ENCODE measurements around the gene SUSD4.

The SUSD4 gene

GRCh38 chr1:223307544-223307943 is 56.4 kb downstream of the SUSD4 start:
- Histone ChIP-seq H3K4me1 (ENCODE audit: low read depth, poor library complexity, severe bottlenecking) (no peaks in the 10 kb centered on the region), H3K27ac (no peak overlapping the region), H3K27me3 (ENCODE audit: insufficient read depth, low read depth) (no peaks in the 10 kb centered on the region), H3K79me2 (ENCODE audit: insufficient read depth, low read depth) (no peaks in the 10 kb centered on the region), H3K4me3 (IDR thresholded peaks at IDR 0.05; ENCODE audit: insufficient read depth, low read depth, low read length) (no peak overlapping the region), H3K9ac (no peak overlapping the region), H3K36me3 (ENCODE audit: insufficient read depth) (no peaks in the 10 kb centered on the region), H4K20me1 (ENCODE audit: insufficient read depth) (no peaks in the 10 kb centered on the region), H2AFZ (ENCODE audit: low read depth) (no peak overlapping the region), H3K4me2 (no peak overlapping the region)
- TF ChIP-seq, protein P1, sequence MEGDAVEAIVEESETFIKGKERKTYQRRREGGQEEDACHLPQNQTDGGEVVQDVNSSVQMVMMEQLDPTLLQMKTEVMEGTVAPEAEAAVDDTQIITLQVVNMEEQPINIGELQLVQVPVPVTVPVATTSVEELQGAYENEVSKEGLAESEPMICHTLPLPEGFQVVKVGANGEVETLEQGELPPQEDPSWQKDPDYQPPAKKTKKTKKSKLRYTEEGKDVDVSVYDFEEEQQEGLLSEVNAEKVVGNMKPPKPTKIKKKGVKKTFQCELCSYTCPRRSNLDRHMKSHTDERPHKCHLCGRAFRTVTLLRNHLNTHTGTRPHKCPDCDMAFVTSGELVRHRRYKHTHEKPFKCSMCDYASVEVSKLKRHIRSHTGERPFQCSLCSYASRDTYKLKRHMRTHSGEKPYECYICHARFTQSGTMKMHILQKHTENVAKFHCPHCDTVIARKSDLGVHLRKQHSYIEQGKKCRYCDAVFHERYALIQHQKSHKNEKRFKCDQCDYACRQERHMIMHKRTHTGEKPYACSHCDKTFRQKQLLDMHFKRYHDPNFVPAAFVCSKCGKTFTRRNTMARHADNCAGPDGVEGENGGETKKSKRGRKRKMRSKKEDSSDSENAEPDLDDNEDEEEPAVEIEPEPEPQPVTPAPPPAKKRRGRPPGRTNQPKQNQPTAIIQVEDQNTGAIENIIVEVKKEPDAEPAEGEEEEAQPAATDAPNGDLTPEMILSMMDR (conservative IDR thresholded peaks at IDR 0.05; ENCODE audit: low read depth, low read length): no peak

- no peak overlapping the region for H3K4me2 ChIP-seq
- H3K4me3 ChIP-seq (IDR thresholded peaks at IDR 0.05; ENCODE audit: insufficient read depth, low read depth, low read length): no peak overlapping the region
- no peak overlapping the region for H2AFZ ChIP-seq (ENCODE audit: low read depth)
- no peaks in the 10 kb centered on the region for H3K27me3 ChIP-seq (ENCODE audit: insufficient read depth, low read depth)
- H3K36me3 ChIP-seq (ENCODE audit: insufficient read depth): no peaks in the 10 kb centered on the region
- H3K79me2 ChIP-seq (ENCODE audit: insufficient read depth, low read depth): no peaks in the 10 kb centered on the region
- H4K20me1 ChIP-seq (ENCODE audit: insufficient read depth): no peaks in the 10 kb centered on the region
- TF ChIP-seq, protein P1 (conservative IDR thresholded peaks at IDR 0.05; ENCODE audit: low read depth, low read length): no peak
- no peaks in the 10 kb centered on the region for H3K4me1 ChIP-seq (ENCODE audit: low read depth, poor library complexity, severe bottlenecking)
- no peak overlapping the region for H3K27ac ChIP-seq
- no peak overlapping the region for H3K9ac ChIP-seq
Measured at GRCh38 chr1:223304931-223305330, 59.0 kb downstream of the SUSD4 start.

- TF ChIP-seq, protein P1 (conservative IDR thresholded peaks at IDR 0.05; ENCODE audit: low read depth, low read length): no peak
- Histone ChIP-seq H3K36me3 (ENCODE audit: insufficient read depth) (no peaks in the 10 kb centered on the region), H2AFZ (ENCODE audit: low read depth) (no peak overlapping the region), H3K4me1 (ENCODE audit: low read depth, poor library complexity, severe bottlenecking) (no peaks in the 10 kb centered on the region), H3K79me2 (ENCODE audit: insufficient read depth, low read depth) (no peaks in the 10 kb centered on the region), H3K4me3 (IDR thresholded peaks at IDR 0.05; ENCODE audit: insufficient read depth, low read depth, low read length) (no peak overlapping the region), H3K4me2 (no peak overlapping the region), H3K9ac (no peak overlapping the region), H3K27me3 (ENCODE audit: insufficient read depth, low read depth) (no peaks in the 10 kb centered on the region), H3K27ac (no peak overlapping the region), H4K20me1 (ENCODE audit: insufficient read depth) (no peaks in the 10 kb centered on the region)
Measured at GRCh38 chr1:223301371-223301770, 62.6 kb downstream of the SUSD4 start.

GRCh38 chr1:223299553-223299952 is 64.4 kb downstream of the SUSD4 start:
- H4K20me1 ChIP-seq (ENCODE audit: insufficient read depth): no peaks in the 10 kb centered on the region

More at GRCh38 chr1:223299553-223299952, 64.4 kb downstream of the SUSD4 start:
- TF ChIP-seq, protein P1 (conservative IDR thresholded peaks at IDR 0.05; ENCODE audit: low read depth, low read length): no peak
- no peaks in the 10 kb centered on the region for H3K79me2 ChIP-seq (ENCODE audit: insufficient read depth, low read depth)
- no peaks in the 10 kb centered on the region for H3K4me1 ChIP-seq (ENCODE audit: low read depth, poor library complexity, severe bottlenecking)
- H3K9ac ChIP-seq: no peak overlapping the region
- H3K27ac ChIP-seq: no peak overlapping the region
- no peak overlapping the region for H2AFZ ChIP-seq (ENCODE audit: low read depth)
- H3K4me3 ChIP-seq (IDR thresholded peaks at IDR 0.05; ENCODE audit: insufficient read depth, low read depth, low read length): no peak overlapping the region
- H3K36me3 ChIP-seq (ENCODE audit: insufficient read depth): no peaks in the 10 kb centered on the region
- H3K27me3 ChIP-seq (ENCODE audit: insufficient read depth, low read depth): no peaks in the 10 kb centered on the region
- no peak overlapping the region for H3K4me2 ChIP-seq
